Hematopoietic multipotent progenitor cell (in vitro differentiated cells): ENCODE results near the gene PBX1. TPM values are rescaled to one million over a fixed set of nuclear protein-coding genes. Genes with fewer than 3 reads are reported as not detected.

Experiments
- DNase-seq, 3 donors: peaks; one replicate each; pipeline ENCODE4 v3.0.0-alpha.2; 2011 to 2015; ENCODE audit warnings: low read depth in 2 of 3, low spot score in 2 of 3
- total RNA-seq: library from RNA; depleted of rRNA; stranded (reverse); fragments of >200 nt; gene quantifications from one replicate; pipeline ENCODE4 v1.2.3, GENCODE V29; 2012

PBX1 gene
- total RNA-seq, 1 donor: 26.9 TPM

- no peak for DNase-seq
Observed at GRCh38 chr1:164841702-164842465, 282.9 kb downstream of the PBX1 start.

GRCh38 chr1:164842870-164843269 lies 283.9 kb downstream of the PBX1 start:
- no peak for DNase-seq

GRCh38 chr1:164843743-164844500 lies 284.9 kb downstream of the PBX1 start:
- no peak for DNase-seq

- no peak for DNase-seq
Observed at GRCh38 chr1:164846731-164847691, 288.0 kb downstream of the PBX1 start.

GRCh38 chr1:164853146-164853545 lies 294.2 kb downstream of the PBX1 start:
- no peak for DNase-seq

GRCh38 chr1:164855716-164856329 lies 296.8 kb downstream of the PBX1 start:
- DNase-seq: no peak

GRCh38 chr1:164856381-164856780 lies 297.4 kb downstream of the PBX1 start:
- DNase-seq: no peak

- no peak for DNase-seq
Observed at GRCh38 chr1:164857439-164857838, 298.5 kb downstream of the PBX1 start.

- DNase-seq: no peak
Observed at GRCh38 chr1:164858096-164858632, 299.2 kb downstream of the PBX1 start.

- DNase-seq: no peak
Observed at GRCh38 chr1:164861632-164862031, 302.6 kb downstream of the PBX1 start.

GRCh38 chr1:164863056-164863455 lies 304.1 kb downstream of the PBX1 start:
- DNase-seq: no peak

GRCh38 chr1:164864161-164864560 lies 305.2 kb downstream of the PBX1 start:
- DNase-seq: no peak

GRCh38 chr1:164865385-164865784 lies 306.4 kb downstream of the PBX1 start:
- no peak for DNase-seq

- DNase-seq: no peak
Observed at GRCh38 chr1:164867590-164867989, 308.6 kb downstream of the PBX1 start.

- DNase-seq: no peak
Observed at GRCh38 chr1:164868990-164869389, 310.0 kb downstream of the PBX1 start.

- DNase-seq: no peak
Observed at GRCh38 chr1:164875518-164875917, 316.5 kb downstream of the PBX1 start.

- no peak for DNase-seq
Observed at GRCh38 chr1:164876398-164877116, 317.6 kb downstream of the PBX1 start.

GRCh38 chr1:164880199-164880598 lies 321.2 kb downstream of the PBX1 start:
- DNase-seq: no peak

- DNase-seq: no peak
Observed at GRCh38 chr1:164880644-164881043, 321.7 kb downstream of the PBX1 start.

- DNase-seq: no peak
Observed at GRCh38 chr1:164885311-164885710, 326.3 kb downstream of the PBX1 start.
